ENCODE measurements around the gene RPL21.
"Not testable (repeated sequence)": the region's sequence is repeated elsewhere in the genome, so short reads cannot be mapped to it uniquely, and the experiment has no call there.

RPL21 gene

GRCh38 chr13:27296496-27296895 is 45.1 kb downstream of the RPL21 start:
- no peaks in the 10 kb centered on the region for H3K27me3 ChIP-seq (replicated peaks; ENCODE audit: control insufficient read depth, insufficient read depth, low read length, poor library complexity, severe bottlenecking)

GRCh38 chr13:27298849-27299248 is 47.5 kb downstream of the RPL21 start:
- H3K4me3 ChIP-seq (ENCODE audit: insufficient read depth, low read depth, low read length, poor library complexity, severe bottlenecking), result no peak overlapping the region
- H3K36me3 ChIP-seq (ENCODE audit: control insufficient read depth, insufficient read depth, low read length), result no peaks in the 10 kb centered on the region
- peaks cover 1% of the 10 kb centered on the region for H3K4me1 ChIP-seq (ENCODE audit: control insufficient read depth, insufficient read depth, low read length, poor library complexity, severe bottlenecking)
- no peak overlapping the region for H3K27ac ChIP-seq (ENCODE audit: insufficient read depth, low read length, poor library complexity, severe bottlenecking)
- H3K27me3 ChIP-seq (replicated peaks; ENCODE audit: control insufficient read depth, insufficient read depth, low read length, poor library complexity, severe bottlenecking), result no peaks in the 10 kb centered on the region
- H3K9me3 ChIP-seq (ENCODE audit: control insufficient read depth, low read length), result no peaks in the 10 kb centered on the region
- DNase-seq, result no peak

More at GRCh38 chr13:27296496-27296895, 45.1 kb downstream of the RPL21 start:
- DNase-seq, result no peak
- no peaks in the 10 kb centered on the region for H3K9me3 ChIP-seq (ENCODE audit: control insufficient read depth, low read length)
- H3K4me1 ChIP-seq (ENCODE audit: control insufficient read depth, insufficient read depth, low read length, poor library complexity, severe bottlenecking), result peaks cover 5% of the 10 kb centered on the region
- no peaks in the 10 kb centered on the region for H3K36me3 ChIP-seq (ENCODE audit: control insufficient read depth, insufficient read depth, low read length)
- no peak overlapping the region for H3K27ac ChIP-seq (ENCODE audit: insufficient read depth, low read length, poor library complexity, severe bottlenecking)
- no peak overlapping the region for H3K4me3 ChIP-seq (ENCODE audit: insufficient read depth, low read depth, low read length, poor library complexity, severe bottlenecking)

- H3K27ac ChIP-seq (ENCODE audit: insufficient read depth, low read length, poor library complexity, severe bottlenecking); H3K27me3 ChIP-seq (replicated peaks; ENCODE audit: control insufficient read depth, insufficient read depth, low read length, poor library complexity, severe bottlenecking); H3K4me1 ChIP-seq (ENCODE audit: control insufficient read depth, insufficient read depth, low read length, poor library complexity, severe bottlenecking); H3K9me3 ChIP-seq (ENCODE audit: control insufficient read depth, low read length); H3K36me3 ChIP-seq (ENCODE audit: control insufficient read depth, insufficient read depth, low read length); DNase-seq; H3K4me3 ChIP-seq (ENCODE audit: insufficient read depth, low read depth, low read length, poor library complexity, severe bottlenecking): not testable (repeated sequence)
Observed at GRCh38 chr13:27300406-27300805, 49.0 kb downstream of the RPL21 start.

GRCh38 chr13:27300941-27301586 is 49.7 kb downstream of the RPL21 start:
- no peak for DNase-seq
- H3K4me3 ChIP-seq (ENCODE audit: insufficient read depth, low read depth, low read length, poor library complexity, severe bottlenecking), result no peak overlapping the region
- no peaks in the 10 kb centered on the region for H3K27me3 ChIP-seq (replicated peaks; ENCODE audit: control insufficient read depth, insufficient read depth, low read length, poor library complexity, severe bottlenecking)
- H3K36me3 ChIP-seq (ENCODE audit: control insufficient read depth, insufficient read depth, low read length), result no peaks in the 10 kb centered on the region
- H3K9me3 ChIP-seq (ENCODE audit: control insufficient read depth, low read length), result no peaks in the 10 kb centered on the region
- H3K4me1 ChIP-seq (ENCODE audit: control insufficient read depth, insufficient read depth, low read length, poor library complexity, severe bottlenecking), result no peaks in the 10 kb centered on the region
- H3K27ac ChIP-seq (ENCODE audit: insufficient read depth, low read length, poor library complexity, severe bottlenecking), result no peak overlapping the region

- Histone ChIP-seq H3K27me3 (replicated peaks; ENCODE audit: control insufficient read depth, insufficient read depth, low read length, poor library complexity, severe bottlenecking) (no peaks in the 10 kb centered on the region), H3K4me3 (ENCODE audit: insufficient read depth, low read depth, low read length, poor library complexity, severe bottlenecking) (no peak overlapping the region), H3K9me3 (ENCODE audit: control insufficient read depth, low read length) (no peaks in the 10 kb centered on the region), H3K27ac (ENCODE audit: insufficient read depth, low read length, poor library complexity, severe bottlenecking) (no peak overlapping the region), H3K4me1 (ENCODE audit: control insufficient read depth, insufficient read depth, low read length, poor library complexity, severe bottlenecking) (no peaks in the 10 kb centered on the region), H3K36me3 (ENCODE audit: control insufficient read depth, insufficient read depth, low read length) (no peaks in the 10 kb centered on the region)
- no peak for DNase-seq
Observed at GRCh38 chr13:27302643-27303262, 51.4 kb downstream of the RPL21 start.

- no peaks in the 10 kb centered on the region for H3K9me3 ChIP-seq (ENCODE audit: control insufficient read depth, low read length)
- no peak overlapping the region for H3K4me3 ChIP-seq (ENCODE audit: insufficient read depth, low read depth, low read length, poor library complexity, severe bottlenecking)
Observed at GRCh38 chr13:27304099-27304498, 52.7 kb downstream of the RPL21 start.

GRCh38 chr13:27304611-27305010 is 53.3 kb downstream of the RPL21 start:
- H3K4me1 ChIP-seq (ENCODE audit: control insufficient read depth, insufficient read depth, low read length, poor library complexity, severe bottlenecking), result no peaks in the 10 kb centered on the region
- no peaks in the 10 kb centered on the region for H3K9me3 ChIP-seq (ENCODE audit: control insufficient read depth, low read length)
- H3K27me3 ChIP-seq (replicated peaks; ENCODE audit: control insufficient read depth, insufficient read depth, low read length, poor library complexity, severe bottlenecking), result no peaks in the 10 kb centered on the region
- no peak for DNase-seq
- no peak overlapping the region for H3K27ac ChIP-seq (ENCODE audit: insufficient read depth, low read length, poor library complexity, severe bottlenecking)
- H3K36me3 ChIP-seq (ENCODE audit: control insufficient read depth, insufficient read depth, low read length), result no peaks in the 10 kb centered on the region
- H3K4me3 ChIP-seq (ENCODE audit: insufficient read depth, low read depth, low read length, poor library complexity, severe bottlenecking), result no peak overlapping the region

More at GRCh38 chr13:27304099-27304498, 52.7 kb downstream of the RPL21 start:
- Histone ChIP-seq H3K27ac (ENCODE audit: insufficient read depth, low read length, poor library complexity, severe bottlenecking) (no peak overlapping the region), H3K4me1 (ENCODE audit: control insufficient read depth, insufficient read depth, low read length, poor library complexity, severe bottlenecking) (no peaks in the 10 kb centered on the region), H3K36me3 (ENCODE audit: control insufficient read depth, insufficient read depth, low read length) (no peaks in the 10 kb centered on the region), H3K27me3 (replicated peaks; ENCODE audit: control insufficient read depth, insufficient read depth, low read length, poor library complexity, severe bottlenecking) (no peaks in the 10 kb centered on the region)
- DNase-seq, result no peak
